KBM-7 (cell line): Measurements from ENCODE around the gene DAGLB.
"Not testable (repeated sequence)": the region's sequence is repeated elsewhere in the genome, so short reads cannot be mapped to it uniquely, and the experiment has no call there.

Experiments used
- DNase-seq: peaks from one replicate; pipeline ENCODE4 v3.0.0-alpha.2; 2015
- in situ Hi-C: fragments of 300-500 bp; cut with MboI; formaldehyde crosslinking; loops from 2 replicates; pipeline ENCODE4 v1.14.3; 2020; ENCODE audit warnings: low sequenced_read_pairs, low pct_unique_long_range_greater_than_20kb, mixed read lengths

The DAGLB gene

DNA sequence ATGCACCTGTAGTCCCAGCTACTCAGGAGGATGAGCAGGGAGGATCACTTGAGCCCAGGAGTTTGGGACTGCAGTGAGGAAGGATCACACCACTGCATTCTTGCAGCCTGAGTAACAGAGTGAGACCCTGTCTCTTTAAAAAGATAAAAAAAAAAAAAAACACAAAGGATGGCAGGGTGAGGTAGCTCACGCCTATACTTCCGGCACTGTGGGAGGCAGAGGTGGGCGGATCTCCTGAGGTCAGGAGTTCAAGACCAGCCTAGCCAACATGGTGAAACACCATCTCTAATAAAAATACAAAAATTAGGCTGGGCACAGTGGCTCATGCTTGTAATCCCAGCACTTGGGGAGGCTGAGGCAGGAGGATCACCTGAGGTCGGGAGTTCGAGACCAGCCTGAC is 15.9 kb upstream of the DAGLB start:
- in situ Hi-C loops, DNase-seq: not testable (repeated sequence)

DNA sequence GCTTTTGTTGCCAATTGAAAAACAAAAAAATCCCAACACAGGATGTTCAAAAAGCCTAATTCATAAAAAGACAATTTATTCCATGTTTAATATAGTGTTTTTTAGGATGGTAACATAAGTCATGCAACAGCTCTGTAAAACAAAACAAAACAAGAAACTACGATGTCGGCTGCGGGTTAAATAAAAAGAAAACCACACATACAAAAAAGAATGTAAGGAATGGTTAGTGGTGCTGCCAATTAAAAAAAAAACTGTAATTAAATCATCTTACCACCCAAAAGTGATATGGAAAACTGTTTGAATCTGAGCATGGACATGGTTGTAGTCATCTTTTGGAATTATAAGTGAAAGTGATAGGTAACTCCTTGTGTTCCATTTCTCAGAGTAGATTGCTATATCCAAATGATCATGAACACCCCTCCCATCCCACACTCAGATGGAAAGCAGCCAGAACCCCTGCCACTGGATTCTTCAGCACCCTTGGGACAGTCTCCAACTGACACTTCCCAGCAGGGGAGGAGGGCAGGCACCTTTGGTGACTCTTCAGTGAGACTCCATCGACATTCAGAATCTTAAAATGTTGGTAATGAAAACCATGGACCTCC is 14.3 kb upstream of the DAGLB start:
- no peak for DNase-seq
- in situ Hi-C loops, result no loop called here

DNA sequence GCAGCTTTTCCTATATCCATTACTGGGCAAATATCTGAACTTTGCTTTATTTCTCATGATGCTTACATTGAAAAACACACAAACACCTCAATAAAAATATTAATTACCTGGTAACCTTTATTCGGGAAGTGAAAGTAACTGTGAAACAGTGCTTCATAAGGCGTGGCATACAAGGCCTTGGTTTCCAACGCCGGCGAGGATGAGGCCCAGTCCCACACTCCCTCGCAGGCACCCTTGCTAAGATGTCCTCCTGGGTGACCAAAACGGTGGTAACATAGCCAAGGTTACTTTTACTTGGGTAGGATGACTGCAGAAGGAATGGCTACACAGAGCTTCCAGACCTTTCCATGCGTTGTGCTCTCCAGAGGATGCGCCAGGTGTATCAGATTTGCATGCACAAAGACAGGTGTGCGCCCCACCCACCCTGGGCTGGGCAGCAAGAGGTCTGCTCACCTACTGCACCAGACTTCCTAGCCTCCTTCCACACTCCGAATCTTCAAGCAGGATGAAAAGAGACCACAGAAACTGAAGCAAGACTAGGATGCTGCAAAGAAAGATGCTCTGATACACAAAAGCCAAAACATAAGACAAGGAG is 13.3 kb upstream of the DAGLB start:
- in situ Hi-C loops, result no loop called here
- DNase-seq, result no peak

DNA sequence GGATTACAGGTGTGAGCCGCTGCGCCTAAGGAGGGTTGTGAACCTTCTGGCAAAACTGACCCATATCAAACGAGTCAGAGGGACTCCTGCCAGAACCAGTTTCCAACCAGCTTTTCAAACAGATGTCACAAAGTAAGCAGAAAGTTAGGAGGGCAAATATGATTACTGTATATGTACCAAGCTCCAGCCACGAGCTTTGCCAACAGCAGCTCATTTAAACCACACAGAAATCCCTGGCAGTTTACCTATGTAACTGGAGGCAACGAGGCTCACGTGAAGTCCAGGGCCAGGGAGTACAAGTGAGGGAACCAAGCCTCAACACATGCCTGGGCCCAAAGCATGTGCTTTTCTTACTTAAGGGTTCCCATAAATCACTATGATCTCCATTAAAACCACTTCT is 12.5 kb upstream of the DAGLB start:
- in situ Hi-C loops, result no loop called here
- no peak for DNase-seq

- DNase-seq, in situ Hi-C loops: not testable (repeated sequence)
Measured at GRCh38 chr7:6458676-6459075, 10.9 kb upstream of the DAGLB start.

DNA sequence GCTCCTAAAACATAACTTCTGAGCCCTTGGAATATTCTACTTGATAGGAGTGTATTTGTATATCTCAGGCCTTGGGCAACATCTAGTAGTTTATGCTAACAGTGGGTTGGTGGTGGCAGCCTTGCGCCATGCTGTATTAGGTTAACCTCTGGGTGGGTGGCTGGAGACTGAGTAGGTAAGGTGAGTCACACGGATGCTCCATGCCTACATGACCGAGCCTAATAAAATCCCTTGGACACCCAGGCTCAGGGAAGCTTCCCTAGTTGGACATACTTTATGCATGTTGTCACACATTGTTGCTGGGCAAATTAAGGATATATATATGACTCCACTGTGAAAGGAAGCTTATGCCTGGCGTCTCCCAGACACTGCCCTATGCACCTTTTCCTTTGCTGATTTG is 6.0 kb upstream of the DAGLB start:
- no peak for DNase-seq
- in situ Hi-C loops, result no loop called here

GRCh38 chr7:6451224-6451705 is 3.5 kb upstream of the DAGLB start:
- no peak for DNase-seq
- in situ Hi-C loops, result no loop called here

GRCh38 chr7:6450591-6450990 is 2.8 kb upstream of the DAGLB start:
- in situ Hi-C loops, DNase-seq: not testable (repeated sequence)

GRCh38 chr7:6449884-6450283 is 2.1 kb upstream of the DAGLB start:
- in situ Hi-C loops, DNase-seq: not testable (repeated sequence)

DNA sequence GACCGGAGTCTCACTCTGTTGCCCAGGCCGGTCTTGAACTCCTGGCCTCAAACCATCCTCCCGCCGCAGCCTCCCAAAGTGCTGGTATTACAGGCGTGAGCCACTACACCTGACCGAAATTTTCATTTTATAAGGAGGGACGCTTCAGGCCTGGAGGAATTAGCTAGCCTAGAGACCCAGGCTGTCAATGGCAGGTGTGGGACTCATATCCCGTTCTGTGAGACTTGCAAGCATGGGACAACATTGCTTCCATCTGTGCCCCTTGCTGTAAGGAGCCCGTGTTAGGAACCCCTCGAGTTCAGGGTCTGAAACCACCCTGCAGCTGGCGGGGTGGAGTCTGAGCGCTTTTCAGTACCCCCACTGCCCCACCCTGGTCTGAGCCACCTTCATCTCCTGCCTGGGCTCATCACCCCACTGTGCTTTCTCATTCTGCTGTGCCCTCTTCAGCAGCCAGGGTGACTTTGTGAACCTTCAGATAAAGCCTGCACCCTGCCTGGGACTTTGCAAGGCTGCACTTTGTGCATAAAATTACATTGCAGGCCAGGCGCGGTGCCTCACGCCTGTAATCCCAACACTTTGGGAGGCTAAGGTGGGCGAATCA is 1.3 kb upstream of the DAGLB start:
- no peak for DNase-seq

DNA sequence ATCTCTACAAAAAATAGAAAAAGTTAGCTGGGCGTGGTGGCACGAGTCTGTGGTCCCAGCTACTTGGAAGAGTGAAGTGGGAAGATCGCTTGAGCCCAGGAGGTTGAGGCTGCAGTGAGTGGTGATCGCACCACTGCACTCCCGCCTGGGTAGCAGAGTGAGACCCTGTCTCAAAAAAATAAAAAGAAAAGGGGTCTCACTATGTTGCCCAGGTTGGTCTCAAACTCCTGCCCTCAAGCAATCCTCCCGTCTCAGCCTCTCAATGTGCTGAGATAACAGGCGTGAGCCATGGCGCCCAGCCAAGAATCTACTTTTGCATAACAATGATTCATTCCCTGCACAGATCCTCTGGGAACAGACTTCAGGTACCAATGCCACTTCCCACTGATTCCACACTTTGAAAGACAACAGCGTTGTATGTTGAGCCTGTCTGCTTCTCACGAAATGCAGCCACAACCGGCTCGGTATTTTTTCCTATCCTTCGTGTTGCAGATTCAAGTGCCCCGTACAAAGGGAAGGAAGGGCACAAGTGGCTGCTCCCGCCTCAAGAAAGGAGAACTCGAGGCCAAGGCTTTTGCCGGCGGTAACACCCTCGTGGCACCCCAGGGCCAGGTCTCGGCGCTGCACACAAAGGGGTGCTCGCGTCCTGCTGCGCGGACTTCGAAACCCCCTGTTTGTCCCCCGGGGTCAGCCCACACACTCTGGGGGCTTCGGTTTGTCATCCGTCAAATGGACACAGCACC is 745 bp downstream of the DAGLB start:
- DNase-seq, result peak; percentile 82

More for the DNA sequence above, 1.3 kb upstream of the DAGLB start:
- in situ Hi-C loops, result no loop called here

GRCh38 chr7:6444516-6445269 is 3.1 kb downstream of the DAGLB start:
- DNase-seq, result no peak
- in situ Hi-C loops, result no loop called here

More for the DNA sequence above, 745 bp downstream of the DAGLB start:
- in situ Hi-C loops, result no loop called here

DNA sequence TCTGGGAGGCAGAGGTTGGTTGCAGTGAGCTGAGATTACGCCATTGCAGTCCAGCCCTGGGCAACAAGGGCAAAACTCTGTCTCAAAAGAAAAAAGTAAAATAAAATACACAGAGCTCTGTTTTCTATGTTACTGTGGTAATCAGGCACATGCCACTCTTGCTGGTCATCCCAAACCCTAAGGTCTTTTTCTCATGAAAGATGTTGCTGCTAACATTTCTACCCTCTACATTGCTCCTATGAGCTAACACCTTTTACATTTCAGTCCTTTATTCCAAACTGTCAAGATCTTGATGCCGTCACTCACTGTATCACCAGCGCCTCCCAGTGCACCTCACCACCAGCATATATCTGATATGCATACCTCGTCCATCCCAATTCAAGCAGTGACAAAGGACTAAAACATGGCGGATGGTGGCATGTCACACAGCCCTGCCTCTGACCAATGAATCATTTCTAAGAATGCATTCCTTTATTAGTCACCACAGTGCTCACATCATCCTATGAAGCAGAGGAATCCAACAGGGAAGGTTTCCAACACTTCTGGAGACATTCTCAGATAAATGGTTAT is 4.3 kb downstream of the DAGLB start:
- in situ Hi-C loops, result no loop called here
- DNase-seq, result no peak

GRCh38 chr7:6442114-6442513 is 5.6 kb downstream of the DAGLB start:
- no peak for DNase-seq
- in situ Hi-C loops, result no loop called here

DNA sequence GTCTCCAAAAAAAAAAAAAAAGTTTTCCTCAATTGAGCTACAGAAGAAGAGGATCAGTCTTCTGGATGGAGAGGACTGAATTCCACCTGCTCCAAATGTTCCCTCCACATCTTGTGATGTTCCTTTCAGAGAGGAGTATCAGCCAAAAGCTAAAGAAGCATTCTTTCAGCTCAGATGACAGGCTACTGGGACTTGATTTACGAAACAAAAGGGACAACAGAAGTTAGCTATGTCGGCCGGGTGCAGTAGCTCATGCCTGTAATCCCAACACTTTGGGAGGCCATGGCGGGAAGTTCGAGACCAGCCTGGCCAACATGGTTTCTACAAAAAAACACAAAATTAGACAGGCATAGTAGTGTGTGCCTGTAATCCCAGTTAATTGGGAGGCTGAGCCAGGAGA is 7.4 kb downstream of the DAGLB start:
- DNase-seq, result no peak
- in situ Hi-C loops, result no loop called here

- in situ Hi-C loops, result no loop called here
- DNase-seq, result peak; percentile 53
Measured at GRCh38 chr7:6438427-6438826, 9.3 kb downstream of the DAGLB start.

- no peak for DNase-seq
Measured at GRCh38 chr7:6437251-6437650, 10.5 kb downstream of the DAGLB start.

DNA sequence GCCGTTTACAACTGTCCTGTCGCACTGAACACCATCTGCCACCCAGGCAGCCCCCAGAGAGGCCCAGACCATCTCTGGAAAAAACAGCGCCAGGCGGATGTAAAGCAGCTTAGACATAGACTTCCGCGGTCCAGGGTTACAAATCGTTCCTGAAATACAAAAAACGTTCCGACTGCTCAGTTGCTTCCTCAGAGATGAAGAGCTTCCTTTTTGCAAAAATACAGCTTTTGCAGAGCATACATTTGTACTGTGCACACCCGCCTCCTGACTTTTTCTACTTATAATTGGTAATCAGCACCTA is 11.4 kb downstream of the DAGLB start:
- in situ Hi-C loops, result no loop called here
- DNase-seq, result peak; percentile 73

More at GRCh38 chr7:6437251-6437650, 10.5 kb downstream of the DAGLB start:
- in situ Hi-C loops, result no loop called here
